ENCODE data around the gene HTR1D.
"Not testable (repeated sequence)": the region's sequence is repeated elsewhere in the genome, so short reads cannot be mapped to it uniquely, and the experiment has no call there.

HTR1D gene

DNA sequence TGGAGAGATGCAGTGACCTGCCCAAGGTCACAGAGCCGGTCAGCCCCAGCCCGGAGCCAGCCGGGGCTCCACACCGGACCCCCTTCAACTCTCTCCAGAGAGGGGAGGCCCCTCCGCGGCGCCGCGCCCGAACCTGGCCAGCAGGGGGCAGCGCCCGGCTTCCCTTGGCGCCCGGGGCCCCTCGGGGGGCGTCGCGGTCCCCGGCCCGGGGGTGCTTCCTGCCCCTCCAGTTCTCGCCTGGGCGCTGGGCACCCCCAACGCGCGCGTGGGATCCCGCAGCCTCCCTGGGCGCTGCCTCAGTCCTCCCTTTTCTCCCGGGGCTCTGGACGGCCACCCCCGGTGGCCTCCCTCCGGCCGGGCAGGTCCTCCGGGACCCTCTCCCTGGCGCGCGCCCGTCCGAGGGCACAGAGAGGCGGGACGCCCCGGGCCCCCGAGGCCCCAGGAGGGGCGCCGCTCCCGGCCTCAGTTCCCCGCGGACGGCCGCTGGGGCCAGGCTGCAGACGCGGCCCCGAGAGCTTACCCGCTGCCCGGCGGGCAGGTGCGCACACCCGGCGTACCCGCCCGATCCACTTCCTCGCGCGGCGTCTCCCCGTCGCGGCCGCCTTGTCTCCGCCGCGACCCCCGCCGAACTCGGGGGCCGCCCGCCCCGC lies 406 bp downstream of the HTR1D start:
- DNase-seq = no peak

DNA sequence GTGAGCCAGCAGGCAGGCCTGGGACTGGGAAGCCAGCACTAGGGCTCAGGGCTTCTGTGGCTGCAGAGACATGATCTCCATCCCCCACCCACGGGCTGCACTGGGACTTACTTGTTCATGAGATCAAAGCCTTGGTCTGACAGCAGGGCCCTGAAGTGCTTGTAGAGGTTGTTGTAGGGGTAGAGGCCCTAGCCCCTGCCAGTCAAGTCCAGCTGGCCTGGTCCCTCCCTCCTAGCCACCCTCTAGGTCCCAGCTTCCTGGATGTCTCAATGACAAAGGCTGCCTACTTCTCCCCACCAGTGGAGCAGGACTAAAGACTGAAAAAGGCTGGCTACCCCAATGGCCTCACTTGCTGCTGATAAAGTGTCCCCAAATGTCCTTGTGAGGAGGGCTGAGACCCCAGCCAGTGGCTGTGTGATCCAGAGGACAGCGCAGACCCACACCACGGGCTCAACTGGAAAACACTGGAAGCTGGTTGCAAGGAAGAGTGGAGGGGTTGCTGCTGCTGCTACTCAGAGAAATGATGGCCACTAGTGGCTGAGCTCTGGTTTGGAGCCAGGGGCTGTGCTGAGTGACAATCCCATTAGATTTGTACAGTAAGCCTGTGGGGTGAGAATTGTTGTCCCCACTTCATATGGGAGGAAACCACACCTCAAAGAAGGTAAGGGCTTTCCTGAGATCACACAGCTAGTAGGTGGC lies 1.4 kb downstream of the HTR1D start:
- DNase-seq = no peak

DNA sequence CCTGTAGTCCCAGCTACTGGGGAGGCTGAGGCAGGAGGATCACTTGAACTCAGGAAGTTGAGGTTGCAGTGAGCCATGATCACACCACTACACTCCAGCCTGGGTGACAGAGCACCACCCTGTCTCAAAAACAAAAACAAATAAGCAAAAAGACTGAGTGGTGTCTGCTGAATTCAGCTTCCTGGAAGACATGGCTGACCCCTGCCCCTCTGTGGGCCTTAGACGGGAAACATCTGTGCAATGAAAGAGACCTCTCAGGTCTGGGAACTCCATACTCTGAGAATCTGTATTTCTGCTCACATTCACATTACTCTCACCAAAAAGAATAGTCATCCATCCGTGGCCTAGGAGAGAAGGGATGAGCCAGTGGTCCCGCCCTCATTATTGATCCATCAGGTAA lies 2.0 kb downstream of the HTR1D start:
- DNase-seq = no peak

DNA sequence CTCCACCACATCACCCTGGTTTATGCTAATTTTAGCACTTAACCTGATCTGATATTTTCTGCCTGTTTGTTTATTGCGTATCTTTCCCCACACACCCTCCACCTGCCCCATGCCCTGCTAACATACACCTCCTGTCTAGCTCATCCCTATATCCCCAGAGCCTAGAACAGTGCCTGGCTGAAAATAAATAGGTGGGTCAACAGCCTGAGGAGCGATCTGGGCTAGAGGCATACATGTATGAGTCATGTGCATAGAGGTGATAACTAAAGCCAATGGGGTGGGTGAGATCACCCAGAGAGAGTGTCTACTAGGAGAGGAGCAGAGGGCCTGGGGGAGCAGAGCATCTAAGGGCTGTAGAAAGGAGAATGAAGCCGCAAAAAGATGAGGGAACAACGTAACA lies 2.7 kb downstream of the HTR1D start:
- DNase-seq = no peak

DNA sequence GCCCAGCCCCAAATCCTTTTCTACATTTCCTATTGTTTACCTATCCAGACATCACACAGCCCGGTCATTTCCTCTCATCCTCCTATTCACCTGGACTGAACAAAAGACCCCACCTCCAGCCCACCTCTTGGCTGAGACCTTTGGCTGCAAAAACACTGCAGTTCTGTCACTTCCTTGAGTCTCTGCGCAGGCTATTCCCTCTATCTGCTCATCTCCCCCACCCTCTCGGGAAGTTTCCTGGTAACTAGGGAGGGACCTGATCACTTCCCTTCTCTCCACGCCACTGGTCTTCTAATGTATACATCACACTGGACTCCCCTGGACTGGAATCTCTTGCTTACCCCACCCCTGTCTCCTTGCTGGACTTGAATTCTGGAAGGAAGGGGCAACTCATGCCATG lies 5.3 kb downstream of the HTR1D start:
- DNase-seq = no peak

DNA sequence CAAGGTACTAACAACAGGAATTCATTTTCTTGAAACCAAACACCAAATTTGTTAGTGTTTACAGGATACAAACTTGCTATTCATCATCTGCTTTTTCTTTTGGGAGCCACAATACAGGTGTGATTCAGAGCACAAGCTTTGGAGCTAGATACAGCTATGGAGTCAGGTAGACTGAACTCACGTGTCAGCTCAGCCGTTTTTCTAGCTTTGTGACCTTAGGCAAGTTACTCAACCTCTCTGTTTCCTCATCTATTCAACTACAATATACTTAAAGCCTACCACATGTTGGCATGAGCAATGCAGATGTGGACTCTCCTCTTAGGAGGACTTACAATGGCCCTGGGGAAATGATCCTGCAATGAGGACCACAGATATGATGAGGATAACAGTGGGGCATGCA lies 6.3 kb downstream of the HTR1D start:
- DNase-seq = no peak

DNA sequence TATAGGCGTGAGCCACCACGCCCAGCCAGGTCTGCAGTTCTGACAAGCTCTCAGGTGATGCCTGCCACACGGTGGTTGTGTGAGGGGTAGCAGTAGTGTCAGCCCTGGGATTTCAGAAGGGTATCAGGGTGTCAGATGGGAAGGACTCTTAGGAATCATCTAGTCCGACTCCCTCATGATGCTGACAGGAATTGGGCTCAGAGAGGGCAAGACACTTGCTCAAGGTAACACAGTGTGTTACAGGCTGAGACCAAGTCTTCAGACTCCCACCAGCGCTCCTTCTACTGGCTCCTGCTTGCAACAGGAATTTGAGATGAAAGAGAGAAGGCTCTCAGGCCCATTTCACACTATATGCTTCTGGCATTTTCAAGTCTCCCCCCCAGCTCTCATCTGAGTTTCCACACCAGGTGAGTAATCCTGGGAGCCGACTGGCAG lies 6.9 kb downstream of the HTR1D start:
- no peak for DNase-seq

DNA sequence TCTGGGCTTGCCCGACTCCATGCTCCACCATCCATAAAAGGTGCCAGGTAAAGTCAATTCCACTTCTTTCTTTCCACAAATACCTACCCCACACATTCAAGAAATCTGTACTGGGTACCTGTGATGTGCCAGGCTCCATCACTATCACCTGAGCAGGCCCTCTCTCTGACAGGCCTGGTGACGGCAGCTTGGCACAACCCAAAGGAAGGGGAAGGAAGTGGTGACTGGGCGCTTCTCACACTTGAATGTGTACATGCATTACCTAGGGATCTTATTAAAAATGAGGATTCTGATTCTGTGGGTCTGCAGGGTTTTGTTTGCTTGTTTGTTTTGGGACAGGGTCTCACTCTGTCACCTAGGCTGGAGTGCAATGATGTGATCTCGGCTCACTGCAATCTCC lies 7.5 kb downstream of the HTR1D start:
- DNase-seq = no peak

DNA sequence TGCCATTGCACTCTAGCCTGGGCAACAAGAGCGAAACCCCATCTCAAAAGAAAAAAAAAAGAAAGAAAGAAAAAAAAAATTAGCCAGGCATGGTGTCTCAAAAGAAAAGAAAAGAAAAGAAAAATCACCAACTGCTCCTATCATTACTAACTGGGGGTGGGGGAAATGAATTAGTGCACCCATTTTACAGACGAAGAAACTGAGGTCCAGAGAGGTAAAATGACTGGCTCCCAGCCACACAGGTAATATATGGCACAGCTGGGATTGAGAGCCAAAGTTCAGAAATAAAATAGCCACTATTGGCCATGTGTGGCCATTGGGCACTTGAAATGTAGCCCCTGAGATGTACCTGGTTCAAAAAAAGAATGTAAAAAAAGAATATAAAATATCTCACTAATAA lies 8.8 kb downstream of the HTR1D start:
- DNase-seq = no peak

DNA sequence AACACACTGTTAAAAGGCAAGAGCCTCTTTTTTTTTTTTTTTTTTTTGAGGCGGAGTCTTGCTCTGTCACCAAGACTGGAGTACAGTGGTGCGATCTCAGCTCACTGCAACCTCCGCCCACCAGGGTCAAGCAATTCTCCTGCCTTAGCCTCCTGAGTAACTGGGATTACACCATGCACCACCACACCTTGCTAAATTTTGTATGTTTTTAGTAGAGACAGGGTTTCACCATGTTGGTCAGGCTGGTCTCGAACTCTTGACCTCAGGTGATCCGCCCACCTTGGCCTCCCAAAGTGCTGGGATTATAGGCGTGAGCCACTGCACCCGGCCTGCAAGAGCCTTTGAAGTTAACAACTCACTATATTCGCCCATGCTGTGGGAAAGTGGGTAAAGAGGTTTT lies 9.6 kb downstream of the HTR1D start:
- not testable (repeated sequence) for DNase-seq

DNA sequence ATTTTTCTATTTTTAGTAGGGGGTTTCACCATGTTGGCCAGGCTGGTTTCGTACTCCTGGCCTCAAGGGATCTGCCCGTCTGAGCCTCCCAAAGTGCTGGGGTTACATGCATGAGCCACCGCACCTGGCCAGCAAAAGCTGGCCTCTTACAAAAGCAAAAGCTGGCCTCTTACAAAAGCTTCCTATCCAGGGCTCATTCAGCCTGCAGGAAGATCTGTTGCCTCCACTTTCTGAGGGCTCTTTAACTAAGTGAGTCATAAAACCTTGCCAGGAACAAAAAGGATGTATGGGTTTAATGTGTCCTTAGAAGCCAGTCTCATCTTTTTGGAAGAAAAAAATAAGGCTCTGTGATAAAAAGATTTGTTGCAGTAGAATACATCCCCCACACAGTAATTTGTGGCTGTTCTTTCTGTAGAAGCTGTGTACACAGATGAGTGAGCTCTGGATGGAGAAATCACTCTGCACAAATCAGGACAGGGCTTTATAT lies 15.0 kb downstream of the HTR1D start:
- no peak for DNase-seq

DNA sequence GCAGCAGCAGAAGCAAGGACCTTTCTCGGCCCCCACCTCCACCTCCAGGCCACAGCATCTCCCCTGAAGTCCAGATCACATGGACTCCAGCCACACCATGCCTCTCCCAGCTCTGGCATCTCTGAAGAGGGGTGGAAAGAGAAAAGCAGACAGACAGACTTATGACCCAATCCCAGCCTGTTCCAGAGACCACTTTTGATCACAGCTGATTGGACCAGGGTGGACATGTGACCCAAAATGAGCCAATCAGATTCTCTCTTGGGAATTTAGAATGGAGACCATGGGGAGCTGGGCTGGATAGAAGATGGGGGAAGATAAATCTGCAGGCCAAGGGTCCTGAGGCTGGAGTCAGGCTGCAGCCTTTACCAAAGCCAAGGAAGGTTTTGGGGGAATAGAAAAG lies 16.4 kb downstream of the HTR1D start:
- no peak for DNase-seq

DNA sequence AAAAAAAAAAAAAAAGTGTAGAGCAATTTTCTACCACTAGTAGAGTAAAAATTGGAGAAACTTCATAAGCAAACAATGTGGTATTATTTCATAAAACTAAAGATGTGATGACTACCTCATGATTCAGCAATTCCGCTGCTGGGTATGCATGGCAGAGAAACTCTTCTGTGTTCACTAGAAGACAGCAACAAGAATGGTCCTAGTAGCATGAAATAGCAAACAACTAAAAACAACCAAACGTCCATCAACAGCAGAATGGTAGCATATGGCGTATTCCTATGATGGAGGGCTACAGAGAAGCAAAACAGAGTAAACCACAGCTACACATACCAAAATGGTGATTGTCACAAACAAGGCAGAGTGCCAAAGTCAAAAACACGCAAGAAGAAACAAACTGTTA lies 18.9 kb downstream of the HTR1D start:
- DNase-seq = no peak

DNA sequence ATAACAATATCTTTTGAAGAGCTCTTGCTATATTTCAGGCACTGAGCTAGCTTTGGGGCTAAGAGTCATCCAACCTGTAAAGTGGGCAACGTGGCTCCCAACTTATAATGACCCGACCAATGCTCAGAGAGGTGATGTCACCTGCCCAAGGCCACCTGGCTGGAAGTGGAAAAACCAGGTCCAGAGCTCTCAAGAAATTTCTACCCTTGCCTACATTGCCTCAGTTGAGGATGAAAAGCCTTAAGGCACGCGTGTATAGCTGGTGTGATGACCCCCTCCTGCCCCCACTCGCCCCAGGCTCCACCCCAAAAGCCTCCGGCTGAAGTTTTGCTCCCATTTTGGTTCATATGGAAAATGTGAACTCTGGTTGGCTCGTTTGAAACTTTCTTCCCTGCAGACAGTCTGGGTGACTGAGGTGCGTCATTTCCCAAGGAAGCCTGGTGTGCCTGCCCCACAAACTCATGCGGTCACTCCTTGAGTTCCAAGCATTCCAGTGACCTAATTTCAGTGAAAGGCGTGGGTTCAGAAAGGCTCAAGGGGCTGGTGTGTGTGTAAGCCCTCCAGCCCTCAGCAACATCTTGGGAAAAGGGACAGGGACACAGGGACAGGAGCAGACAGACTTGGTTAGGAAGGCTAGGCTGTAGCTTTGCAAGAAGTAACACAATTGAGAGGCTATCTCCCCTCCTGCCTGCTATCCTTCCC lies 20.5 kb downstream of the HTR1D start:
- no peak for DNase-seq

DNA sequence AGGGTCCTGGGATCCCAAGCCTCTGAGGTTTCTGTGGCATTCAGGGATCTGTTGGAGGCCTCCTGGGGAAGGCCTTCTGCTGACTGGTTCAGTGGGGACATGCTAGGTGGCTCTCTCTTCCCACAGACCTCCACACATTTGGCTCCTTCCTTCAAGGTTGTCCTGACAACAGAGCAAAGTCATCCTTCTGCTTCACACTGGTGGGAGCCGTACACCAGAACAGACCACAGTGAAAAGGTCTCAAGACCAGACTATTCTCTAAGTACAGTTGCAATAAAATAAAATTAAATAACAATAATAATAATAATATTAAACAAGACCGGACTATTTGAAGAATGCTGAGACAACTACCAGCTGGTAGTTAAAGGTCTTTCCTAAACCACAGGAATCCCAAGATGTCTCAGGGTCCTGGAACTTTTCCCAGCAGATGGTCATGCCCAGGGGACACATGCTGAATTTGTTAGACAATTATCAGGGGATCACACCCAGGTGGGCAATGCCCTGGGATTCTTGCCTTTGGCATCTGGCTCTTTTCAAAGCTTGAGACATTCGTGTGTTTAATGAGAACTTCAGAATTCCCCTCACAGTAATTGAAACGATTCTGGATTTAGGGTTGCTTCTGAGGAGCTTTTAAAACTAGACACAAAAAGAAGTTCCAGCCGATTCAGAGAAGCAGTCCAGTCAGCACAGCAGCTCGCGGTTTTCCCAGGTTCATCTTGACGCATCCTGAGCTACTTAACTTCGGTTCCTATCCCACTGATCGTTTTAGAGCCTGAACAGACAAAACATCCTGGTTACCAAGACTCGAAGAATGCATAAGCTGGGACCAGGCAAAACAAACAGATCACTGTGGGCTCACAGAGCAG lies 22.9 kb downstream of the HTR1D start:
- DNase-seq = no peak

DNA sequence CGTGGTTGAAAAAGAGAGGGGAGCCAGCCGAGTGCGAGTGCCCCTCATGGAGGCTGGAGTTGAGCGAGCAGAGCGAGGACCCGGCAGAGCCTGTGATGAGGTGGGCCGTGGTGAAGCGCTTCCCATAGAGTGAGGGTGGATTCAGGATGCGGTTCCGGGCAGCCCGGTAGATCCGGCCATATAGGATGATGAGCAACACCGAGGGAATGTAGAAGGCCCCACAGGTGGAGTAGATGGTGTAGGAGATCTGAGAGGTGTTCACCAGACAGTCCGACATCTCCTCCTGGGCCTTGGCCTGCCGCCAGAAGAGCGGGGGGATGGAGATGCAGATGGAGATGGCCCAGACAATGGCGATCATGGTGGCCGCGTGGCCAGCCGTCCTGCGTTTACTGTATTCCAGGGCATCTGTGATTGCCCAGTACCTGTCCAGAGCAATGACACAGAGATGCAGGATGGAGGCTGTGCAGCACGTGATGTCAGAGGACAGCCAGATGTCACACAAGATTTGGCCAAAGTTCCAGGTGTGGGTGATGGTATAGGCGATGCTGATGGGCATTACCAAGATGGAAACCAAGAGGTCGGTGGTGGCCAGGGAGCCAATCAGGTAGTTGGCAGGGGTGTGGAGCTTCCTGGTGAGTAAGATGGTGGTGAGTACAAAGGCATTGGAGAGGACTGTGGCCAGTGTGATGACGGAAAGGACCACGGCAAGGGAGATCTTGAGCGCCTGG lies 23.7 kb downstream of the HTR1D start:
- no peak for DNase-seq

DNA sequence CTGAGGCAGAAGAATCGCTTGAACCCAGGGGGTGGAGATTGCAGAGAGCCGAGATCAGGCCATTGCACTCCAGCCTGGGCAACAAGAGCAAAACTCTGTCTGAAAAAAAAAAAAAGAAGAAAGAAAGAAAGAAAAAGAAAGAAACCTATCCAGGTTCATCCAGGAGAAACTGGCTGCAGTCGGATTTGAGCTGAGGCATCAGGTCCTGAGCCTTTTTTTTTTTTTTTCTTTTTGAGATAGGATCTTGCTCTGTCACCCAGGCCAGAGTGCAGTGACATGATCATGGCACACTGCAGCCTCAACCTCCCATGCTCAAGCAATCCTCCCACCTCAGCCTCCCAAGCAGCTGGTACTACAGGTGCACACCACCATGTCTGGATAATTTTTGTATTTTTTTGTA lies 26.1 kb downstream of the HTR1D start:
- no peak for DNase-seq

DNA sequence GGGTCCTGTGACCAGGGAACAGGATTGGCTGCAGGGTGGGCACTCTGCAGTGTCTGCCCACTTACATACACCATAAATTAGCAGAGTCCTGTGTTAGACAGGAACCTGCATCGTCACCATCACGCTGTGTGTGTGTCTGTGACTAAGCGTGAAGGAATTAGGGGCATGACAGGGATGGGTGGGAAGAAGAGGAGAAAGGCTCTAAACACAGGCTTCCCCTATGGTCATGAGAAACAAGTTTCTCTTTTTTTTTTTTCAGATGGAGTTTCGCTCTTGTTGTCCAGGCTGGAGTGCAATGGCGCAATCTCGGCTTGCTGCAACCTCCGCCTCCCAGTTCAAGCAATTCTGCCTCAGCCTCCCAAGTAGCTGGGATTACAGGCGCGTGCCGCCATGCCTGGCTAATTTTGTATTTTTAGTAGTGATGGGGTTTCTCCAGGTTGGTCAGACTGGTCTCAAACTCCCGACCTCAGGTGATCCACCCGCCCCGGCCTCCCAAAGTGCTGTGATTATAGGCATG lies 28.3 kb downstream of the HTR1D start:
- not testable (repeated sequence) for DNase-seq

DNA sequence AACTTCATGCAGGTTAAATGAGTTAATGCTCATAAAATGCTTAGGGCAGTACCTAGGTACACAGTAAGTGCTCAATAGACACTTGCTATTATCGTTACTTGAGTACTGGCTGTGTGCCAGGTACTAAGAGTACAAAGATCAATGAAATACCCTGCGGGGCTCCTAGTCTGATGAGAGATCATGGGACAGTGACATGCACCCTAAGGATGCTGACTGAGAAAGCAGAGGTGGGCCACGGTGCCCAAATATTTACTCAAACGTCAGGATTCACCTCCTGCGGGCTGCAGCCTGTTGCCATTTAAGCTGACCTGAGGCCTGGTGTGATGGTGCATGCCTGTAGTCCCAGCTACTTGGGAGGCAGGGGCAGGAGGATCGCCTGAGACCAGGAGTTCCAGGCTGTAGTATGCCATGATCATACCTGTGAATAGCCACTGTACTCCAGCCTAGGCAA lies 28.8 kb downstream of the HTR1D start:
- DNase-seq = no peak

DNA sequence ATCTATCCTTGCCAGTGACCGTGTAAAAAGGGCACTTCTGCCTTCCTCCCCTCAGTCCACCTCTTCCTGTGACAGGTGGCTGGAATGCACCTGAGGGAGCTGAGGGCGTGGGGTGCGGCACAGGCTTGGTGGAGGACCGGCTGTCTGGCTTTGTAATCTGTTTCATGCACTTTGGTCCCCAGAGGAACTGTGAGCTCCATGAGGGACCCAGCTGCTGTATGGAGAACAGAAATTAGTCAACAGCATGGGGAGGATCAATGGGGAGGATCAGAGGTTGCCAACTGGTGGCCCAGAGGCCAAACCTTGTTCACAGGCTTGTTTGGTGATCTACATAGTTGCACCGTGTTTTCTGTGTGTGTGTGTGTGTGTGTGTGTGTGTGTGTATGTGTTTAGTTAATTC lies 29.7 kb downstream of the HTR1D start:
- no peak for DNase-seq

DNA sequence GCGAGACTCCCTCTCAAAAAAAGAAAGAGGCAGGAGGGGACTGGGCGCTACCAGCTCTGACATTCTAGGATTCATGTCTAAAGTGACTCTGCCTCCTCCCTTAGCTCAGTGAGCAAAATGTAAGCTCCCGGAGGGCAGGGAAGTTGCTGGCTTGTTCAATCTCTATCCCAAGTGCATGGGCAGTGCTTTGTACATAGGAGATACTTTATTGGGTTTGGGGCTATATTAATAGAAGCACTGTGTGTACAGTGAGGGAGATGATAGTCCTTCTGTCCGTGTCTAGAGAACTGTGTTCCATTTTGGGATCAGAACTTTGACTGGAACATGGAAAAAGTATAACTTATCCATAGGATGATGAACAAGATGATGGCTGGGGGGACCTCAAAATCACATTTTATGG lies 31.9 kb downstream of the HTR1D start:
- no peak for DNase-seq
